A172 (cell line): ENCODE data around the gene RAB11FIP2. TPM values are rescaled to one million over a fixed set of nuclear protein-coding genes. Genes with fewer than 3 reads are reported as not detected.

Experiments used
- DNase-seq: peaks from one replicate; pipeline ENCODE4 v3.0.0-alpha.2; 2015; ENCODE audit warnings: low spot score
- total RNA-seq: library from RNA; depleted of rRNA; stranded (reverse); fragments of >200 nt; shearing (Covaris generic); gene quantifications from 2 replicates; pipeline ENCODE4 v1.2.3, GENCODE V29; 2014

Gene RAB11FIP2
- total RNA-seq, 1 experiment from 2014 or later, result 21.6 TPM

DNA sequence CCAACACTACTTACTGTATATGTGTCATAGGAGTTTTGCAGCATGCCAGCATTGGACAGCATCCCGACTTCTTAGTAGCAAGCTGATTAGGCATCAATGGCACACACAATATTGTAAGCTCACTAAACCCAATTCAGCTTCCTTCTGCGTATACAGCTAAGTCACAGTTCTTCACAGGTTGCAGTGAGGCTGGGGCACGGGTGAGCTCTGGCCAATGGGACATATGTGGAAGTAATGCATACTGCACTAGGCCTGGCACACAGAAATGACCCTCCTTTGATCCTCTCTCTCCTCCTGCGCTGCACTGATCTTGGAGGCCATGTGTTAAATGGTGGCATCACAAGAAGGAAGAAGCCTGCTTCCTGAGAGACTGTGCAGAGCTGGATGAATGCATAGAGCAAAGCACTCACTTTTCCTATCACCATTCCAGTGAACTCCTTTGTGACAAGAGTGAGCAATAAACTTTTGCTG, 11.9 kb downstream of the RAB11FIP2 start:
- no peak for DNase-seq

DNA sequence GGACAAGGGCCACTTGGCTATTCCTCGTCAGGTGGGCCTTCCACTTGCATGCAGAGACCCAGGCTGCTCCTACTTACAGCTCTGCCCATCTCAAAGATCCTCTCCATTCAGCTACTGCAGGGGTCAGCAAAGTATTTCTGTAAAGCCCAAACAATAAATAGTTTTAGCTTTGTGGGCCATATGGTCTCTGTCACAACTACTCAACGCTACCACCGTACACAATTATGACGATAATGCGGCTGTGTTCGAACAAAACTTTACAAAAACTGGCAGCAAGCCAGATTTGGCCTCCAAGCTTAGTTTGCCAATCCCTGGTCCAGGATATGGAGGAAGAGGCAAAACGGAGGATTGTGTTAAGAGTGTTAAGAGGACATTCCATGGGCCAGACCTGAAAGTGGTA, 12.8 kb downstream of the RAB11FIP2 start:
- no peak for DNase-seq

DNA sequence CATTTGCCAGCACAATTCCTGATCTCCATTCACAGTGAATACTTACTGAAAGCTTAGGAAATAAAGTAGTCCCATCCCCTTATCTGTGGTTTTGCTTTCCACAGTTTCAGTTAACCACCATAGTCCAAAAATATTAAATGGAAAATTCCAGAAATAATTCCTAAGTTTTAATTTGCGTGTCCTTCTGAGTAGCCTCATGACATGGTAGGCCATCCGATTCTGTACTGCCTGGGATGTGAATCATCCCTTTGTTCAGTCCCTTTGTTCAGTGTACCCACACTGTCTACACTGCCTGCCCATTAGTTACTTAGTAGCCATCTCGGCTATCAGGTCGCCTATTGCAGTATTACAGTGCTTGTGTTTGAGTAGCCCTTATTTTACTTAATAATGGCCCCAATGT, 14.2 kb downstream of the RAB11FIP2 start:
- DNase-seq, result no peak

DNA sequence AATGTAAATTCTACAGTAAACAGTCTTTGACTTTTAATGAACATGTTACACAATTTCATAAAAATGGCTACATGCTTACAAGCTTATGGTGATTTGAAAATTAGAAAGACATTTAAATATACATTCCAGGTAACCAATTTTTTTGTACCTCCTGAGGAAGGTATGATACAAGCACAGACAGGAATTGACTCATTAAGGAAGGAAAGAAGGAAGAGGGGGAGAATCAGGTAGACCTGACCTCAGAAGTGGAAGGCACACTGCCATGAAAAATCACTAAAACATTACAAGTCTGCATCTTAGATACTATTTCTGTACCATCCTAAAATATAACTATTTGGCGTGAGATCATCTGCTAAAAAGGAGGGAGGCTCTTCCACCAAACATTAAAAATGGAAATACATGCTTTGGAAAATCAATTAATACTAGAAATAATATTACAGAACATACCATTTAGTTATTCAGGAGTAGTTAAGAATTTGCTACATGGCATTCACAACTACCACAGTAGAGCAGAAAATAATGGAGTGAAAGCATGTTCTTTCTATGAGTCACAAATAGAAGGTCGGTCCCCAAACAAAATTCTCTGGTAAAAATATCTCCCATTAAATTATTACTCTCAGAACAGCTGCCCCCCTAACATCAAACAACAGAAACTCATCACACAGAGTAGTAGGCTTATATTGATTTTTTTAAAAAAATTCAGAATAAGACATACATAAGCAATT, 15.2 kb downstream of the RAB11FIP2 start:
- DNase-seq, result no peak

DNA sequence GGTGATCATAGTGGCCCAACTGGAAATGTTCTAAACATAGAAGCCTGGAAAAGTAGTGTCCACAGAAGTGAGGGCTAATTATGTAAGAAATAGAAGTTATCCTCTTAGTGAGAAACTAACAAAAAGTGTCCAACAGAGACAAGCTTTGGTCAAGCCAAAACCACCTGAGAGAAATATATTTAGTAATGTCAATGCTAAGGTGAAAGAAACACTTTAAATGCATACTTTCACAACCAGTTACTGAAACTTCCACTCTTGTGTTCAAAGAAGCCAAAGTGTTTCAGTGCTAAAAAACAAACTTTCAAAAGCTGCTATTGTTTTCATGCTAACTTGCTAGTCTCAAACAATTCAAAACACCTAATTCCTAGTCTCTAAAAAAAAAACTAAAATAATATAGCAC, 18.1 kb downstream of the RAB11FIP2 start:
- no peak for DNase-seq

DNA sequence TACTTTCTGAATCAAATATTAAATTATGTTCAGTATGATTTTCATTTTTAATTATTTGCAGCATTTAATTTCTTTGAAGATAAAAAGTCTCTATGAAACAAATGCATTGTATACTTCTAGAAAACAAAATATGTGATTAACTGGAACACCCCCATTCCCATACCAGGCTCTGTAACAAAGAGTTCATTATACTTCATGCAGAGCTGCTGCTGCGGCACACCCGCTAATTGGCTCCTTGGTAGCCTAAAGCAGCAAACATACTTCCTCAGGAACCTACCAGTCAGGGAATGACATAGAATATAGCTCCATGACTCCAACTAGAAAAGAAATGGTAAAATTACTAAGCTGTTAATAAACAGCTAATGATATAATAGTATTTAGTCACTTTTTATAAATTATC, 19.3 kb downstream of the RAB11FIP2 start:
- no peak for DNase-seq

DNA sequence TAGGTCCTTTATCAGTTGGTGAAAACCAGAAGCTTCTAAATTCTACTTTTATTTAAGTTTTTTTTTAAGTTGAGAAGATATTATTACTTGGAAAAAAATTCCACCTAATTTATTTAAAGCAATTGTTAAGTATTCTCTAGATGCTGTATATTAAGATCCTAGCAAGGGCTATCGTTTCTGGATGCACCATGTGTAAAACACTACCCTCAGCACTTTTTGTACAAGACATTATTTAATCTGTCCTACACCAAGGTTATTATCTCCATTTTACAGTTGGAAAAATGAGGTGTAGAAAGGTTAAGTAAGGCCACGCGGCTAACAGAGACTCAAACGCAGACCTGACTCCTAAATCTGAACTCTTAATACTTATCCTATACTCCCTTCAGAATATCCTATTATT, 19.8 kb downstream of the RAB11FIP2 start:
- DNase-seq, result no peak

DNA sequence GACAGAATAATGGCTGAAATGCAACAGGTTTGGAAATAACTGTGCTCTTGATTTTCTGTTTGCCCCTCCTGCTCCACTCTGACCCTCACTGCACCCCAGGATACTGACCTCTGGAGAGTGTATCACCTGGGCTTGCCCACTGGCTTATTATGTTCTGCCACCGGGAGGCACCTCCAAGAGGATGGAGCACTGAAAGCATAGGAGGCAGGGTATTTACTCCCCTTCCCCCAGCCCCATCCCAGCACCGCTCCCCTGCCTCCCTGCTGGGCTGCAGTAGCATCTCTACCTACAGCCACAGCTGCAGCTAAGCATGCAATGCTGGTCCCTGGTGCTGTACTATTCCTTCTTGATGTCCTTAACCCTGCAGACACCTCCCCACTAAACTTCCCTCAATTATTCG, 26.4 kb downstream of the RAB11FIP2 start:
- no peak for DNase-seq

DNA sequence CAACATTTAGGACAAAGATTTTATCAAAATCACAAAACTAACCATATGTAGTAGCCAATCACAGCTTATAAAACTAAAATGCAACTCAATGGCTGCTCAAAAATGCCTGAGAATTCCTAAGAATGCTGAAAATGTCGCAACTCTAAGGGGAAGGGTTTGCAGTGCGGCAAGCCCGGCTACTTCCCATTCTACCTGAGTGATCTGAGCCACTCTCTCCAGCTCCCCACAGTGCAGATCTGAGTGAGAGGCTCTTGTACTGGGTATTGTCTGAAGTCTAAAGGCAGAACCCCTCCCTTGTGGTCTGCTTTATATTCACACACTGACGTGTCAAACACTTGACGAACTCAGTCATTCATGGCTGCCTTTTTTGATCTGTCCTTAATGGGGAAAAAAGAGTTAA, 28.9 kb downstream of the RAB11FIP2 start:
- no peak for DNase-seq

DNA sequence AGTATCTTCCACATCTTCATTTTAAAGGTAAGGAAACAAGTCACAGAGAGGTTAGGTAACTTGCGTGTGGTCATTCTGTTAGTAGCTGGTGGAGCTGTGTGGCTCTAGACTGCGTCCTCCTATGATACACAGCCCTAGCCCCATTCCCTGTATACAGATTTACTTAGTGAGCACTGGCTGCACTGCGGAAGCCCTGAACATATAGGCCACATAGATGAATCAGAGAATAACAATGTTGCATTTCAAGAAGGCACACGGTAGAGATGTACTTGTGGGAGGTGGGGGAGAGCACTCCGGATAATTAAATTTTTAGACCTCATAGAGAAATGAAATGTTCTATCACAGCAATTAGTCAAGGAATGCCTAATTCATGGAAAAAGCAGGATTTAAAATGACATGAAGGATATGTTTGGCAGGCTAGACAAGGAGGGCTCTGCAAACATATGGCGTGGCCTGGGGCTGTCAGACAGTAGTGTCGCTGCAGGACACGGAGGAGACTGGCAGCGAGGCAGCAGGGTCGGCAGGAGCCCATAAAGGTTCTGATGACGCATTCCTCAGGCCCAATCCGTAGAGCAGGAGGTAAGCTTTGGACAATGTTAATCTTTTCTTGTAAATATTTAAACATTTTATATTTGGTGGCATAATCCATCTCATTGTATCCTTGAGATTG, 29.5 kb downstream of the RAB11FIP2 start:
- DNase-seq, result no peak

DNA sequence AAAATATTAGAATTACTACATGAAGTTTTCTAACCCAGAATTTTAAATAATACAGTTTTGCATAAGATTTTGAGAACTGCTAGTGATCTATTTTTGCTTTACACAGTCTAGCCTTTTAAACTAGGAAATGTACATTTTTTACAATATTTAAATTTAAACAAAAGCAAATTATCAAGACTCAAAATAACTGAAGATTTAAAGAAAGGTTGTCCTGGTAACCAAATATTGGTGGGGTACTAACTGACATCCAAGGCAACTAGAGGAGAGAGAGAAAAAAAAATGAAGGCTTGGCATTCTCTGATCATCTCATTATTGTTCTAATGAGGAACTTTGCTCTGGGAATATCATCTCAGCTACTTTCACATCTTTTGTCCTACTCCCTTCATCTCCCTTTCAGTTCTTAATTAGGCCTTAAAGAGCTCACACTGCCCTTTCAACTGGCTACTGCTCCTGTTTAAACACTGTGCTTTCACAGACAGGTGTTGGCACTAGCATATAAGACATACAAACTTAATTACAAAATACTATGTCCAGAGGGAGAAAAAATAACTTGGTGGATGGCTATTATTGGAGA, 33.7 kb downstream of the RAB11FIP2 start:
- no peak for DNase-seq

DNA sequence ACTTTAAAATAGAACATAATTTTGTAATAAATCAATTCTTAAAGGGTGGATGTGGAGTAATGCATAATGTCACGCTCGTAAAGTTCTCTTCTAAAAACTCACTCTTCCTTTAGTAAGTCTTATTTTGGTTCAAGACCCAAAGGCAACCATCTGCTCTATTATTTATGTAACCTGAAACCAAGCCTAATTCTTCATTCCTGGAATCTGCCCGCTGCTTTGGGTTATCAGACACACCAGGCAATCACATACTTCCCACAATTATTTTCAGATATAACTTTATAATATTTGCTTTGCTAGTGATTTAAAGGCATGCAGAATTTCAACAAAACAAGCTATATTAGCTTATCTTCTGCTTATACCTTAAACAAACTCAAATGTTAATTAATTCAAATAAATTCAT, 39.0 kb downstream of the RAB11FIP2 start:
- no peak for DNase-seq

DNA sequence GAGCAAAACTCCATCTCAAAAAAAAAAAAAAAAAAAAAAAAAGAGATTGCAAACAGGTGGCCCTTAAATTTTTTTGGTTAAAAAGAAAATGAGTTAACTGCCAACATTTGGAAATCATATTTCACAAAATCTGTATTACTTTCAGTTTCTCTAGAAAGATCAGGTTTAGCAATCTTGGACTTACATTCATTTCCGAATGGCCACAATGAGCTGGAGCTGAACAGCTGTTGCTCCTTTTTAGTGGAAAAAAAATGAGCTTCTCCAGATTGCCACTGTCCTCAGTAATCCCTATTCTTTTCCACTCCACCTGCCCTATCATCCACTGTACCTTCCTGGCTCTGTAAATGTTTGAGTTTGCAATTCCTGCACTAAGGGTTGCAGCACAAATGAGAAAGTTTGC, 43.6 kb downstream of the RAB11FIP2 start:
- no peak for DNase-seq

DNA sequence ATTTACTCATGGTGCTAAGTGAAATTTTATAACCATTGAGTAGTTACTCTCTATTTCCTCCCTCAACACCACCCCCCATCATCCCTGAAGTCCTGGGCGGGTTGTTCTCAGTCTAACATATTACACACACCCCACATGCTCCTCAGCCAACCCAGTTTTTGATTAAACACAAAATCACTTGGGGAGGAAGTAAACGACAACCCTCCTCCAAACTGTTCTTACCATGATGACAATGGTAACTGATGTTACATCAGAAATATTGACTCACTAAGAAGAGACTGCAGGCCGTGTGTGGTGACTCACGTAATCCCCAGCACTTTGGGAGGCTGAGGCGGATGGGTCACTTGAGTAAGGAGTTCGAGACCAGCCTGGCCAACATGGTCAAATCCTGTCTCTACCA, 44.2 kb downstream of the RAB11FIP2 start:
- DNase-seq, result peak; percentile 7

DNA sequence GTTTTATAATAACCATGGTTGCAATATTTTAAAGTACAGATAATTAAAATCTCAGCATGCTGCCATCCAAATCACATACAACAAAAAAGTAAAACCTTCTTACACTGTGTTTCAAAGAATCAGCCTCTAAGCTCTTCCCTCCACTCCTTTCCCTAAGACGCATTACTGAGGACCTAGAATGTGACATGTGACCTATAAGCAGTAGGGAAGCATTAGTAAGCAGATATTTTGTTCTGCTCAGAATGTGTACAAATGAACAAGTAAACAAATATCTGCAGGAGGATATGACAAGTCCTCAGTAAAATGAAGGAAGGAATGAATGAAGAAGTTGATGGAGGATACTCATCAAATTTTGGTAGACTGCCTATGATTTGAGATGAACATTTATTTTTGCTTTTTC, 49.1 kb downstream of the RAB11FIP2 start:
- DNase-seq, result no peak

DNA sequence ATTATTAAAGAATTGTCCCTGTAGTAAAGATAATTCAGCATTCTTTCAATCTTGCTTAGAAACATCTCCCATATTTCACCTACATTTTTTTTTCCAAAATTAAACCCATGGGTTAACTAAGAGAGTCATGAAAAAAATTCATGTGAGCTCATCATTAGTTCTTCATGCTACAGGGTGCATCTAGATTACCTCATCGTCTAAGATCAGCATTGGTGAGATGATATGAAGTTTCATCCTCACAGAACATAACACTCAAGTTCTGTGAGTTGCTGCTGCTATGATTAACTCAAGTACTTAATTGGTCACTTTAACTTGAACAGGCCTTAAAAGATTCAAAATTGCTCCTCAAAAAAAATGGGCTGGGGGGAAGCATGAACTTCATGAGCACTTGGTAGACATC, 50.0 kb downstream of the RAB11FIP2 start:
- DNase-seq, result no peak

DNA sequence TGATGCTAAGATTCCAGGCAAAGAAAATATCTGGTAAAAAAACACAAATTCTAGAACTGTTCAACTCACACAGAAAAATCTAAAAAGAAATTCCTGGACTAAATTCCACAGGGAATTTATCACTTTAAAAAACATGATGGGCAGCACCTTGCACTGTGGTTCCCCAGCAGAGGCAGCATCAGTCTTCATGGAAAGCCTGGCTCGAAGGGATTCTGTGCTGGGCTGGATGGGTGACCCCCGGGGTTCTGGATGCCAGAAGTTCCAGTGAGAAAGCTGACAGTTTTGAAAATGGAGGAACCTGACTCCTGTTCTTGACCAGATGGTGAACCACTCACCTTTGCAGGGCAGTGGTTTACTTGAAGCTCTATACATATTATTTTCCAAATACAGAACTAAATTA, 52.0 kb downstream of the RAB11FIP2 start:
- DNase-seq, result no peak

DNA sequence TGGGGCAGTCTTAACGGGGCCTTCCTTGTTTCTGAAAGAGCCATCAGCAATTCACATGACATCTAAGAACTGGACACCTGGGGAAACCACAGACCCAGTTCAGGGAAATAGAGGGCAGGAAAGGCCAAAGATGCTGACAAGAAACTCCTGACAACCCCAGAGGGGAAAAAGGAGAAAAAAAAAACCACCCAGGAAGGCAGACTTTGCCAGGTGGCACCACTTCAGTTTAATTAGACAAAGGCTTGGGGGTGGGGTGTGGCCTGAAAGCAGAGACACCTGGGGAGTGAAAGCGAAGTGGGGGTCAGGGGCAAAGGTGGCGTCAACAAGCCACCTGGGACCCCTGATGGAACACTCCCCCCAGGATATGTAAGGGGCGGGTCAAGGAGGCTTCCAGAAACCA, 53.6 kb downstream of the RAB11FIP2 start:
- DNase-seq, result no peak

DNA sequence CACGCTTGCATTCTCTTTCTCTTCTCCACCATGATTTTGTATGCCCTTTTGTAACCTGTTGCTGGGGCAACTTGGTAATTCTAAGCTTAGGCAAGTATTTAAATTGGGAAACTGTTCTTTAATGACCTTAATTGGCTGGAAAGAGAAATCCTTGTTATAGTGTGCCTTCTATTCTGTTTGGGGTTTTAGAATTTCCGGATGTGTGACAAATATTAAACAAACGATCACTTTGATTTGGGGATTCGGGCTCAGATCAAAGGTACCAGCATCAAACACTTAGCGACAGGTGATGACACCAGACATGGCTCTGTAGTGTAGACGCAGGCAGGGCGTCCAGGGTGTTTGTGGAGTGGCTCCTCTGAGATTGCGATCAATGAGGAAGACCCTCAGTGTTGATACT, 55.0 kb downstream of the RAB11FIP2 start:
- DNase-seq, result no peak

DNA sequence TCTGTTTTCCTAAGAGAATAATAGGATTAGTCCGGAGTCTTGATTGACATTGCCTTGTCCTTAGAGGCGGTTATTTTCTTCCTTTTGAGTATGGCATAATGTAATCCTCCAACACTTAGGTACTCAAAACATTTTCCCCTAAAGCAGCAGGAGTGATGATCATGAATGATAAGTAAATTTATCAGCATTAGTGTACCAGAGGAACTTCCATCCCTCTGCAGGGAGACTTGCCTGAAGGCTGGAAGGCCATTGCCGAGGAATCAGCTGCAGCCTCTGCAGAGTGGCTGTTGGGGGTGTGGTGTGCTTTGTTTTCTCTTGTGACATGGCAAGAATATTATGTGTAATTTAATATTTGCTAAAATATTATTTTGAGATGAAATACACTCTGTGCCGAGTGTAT, 56.8 kb downstream of the RAB11FIP2 start:
- DNase-seq, result no peak

DNA sequence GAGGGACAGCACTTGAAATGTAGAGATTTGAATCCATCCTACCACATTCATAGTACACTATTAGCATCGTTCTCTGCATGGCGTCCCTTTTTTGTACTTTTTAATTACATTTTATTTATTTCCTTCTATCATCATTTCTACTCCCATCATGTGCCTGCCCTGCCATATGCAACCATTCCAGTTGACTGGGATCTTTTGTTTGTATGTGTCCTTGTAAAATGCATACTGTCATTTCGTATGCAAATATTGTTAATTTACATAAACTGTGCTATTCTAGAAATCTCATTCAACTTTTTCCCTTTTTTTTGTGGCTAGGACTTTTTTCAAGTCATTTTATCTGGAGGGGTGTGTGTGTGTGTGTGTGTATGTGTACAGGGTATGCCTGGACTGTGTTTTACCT, 57.9 kb downstream of the RAB11FIP2 start:
- no peak for DNase-seq

DNA sequence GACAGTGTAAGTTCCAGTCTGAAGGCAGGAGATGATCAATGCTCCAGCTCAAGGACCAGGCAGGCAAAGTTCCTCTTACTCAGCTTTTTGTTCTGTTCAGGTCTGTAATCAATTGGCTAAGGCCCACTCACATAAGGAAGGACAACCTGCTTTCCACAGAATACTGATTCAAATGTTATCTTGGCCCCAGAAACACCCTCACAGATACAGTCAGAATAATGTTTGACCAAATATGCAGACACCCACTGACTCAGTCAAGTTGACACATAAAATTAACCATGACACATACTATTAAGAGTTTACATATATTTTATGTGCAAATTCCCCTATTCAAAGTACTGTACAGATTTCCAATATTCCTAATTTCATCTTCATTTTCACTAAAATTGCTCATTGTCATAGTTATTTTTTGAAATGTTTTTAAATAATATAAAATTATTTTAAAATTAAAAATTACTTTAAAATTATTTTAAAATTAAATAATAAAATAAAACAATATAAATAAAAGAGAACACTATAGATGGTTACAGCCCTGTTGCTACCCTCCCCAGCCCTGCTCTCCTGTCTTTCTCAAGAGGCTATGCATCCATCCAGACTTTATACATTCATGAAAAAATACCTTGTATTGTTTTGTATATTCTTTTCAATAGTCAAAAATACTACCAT, 59.4 kb downstream of the RAB11FIP2 start:
- no peak for DNase-seq

DNA sequence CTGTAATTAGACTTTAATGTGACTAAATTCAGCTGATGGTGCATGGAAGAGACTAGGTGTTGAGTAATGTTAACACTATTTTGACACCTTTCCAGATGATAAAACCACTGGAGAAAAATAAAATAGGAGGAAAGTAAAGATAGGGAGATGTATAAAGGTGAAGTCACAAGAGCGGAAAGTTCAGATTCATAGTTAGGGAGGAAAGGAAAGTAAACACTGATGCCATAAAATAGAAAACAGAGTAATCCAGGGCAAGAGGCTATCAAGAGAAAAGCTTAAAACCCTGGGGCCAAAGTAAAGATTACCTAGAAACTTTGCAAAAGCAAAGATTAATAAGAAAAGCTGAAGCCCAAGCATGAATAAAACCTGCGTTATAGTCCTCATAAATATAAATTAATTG, 62.8 kb downstream of the RAB11FIP2 start:
- DNase-seq, result no peak
